ENCODE measurements around the gene SMIM35. TPM values are rescaled to one million over a fixed set of nuclear protein-coding genes. Genes with fewer than 3 reads are reported as not detected.

SMIM35 gene
- total RNA-seq, 2 experiments from 2014 or later, result not detected

- peak; percentile 73 for DNase-seq
- H3K4me1 Mint-ChIP-seq, result peaks cover 87% of the 10 kb centered on the region
- H3K4me3 Mint-ChIP-seq, result peak overlapping the region; percentile 62
- peaks cover 42% of the 10 kb centered on the region for H3K36me3 Mint-ChIP-seq
- peaks cover 11% of the 10 kb centered on the region for H3K9me3 Mint-ChIP-seq
- peak overlapping the region; percentile 97 for H3K27ac Mint-ChIP-seq
- H3K27me3 Mint-ChIP-seq, result no peaks in the 10 kb centered on the region
Observed at GRCh38 chr11:118002541-118003423, 84.0 kb downstream of the SMIM35 start.

DNA sequence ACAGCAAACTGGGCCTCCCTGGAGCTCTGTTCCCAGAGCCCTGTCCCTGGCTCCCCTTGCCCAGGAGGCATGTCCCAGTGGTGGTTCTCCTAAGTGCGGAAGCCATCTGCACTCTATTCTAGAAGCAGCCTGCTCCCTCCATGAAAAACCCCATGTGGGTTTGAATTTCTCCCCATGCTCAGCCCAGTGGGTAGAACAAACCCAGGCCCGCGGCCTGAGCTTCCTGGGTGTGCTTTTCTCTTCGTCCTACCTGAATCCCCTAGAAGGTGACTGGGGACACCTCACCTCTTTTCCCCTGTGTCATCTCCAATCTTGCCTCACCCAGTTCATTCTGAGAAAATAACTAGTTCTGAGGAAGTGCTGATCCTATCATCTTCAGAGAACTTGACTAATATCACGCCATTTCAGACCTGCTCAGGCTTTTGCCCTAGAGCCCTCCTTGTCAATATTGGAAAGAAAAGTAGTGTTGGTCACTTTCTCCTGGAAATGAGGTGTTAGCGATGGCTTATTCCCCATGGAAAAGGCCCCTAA is 84.7 kb downstream of the SMIM35 start:
- Mint-ChIP-seq H3K36me3 (peaks cover 49% of the 10 kb centered on the region), H3K9me3 (peaks cover 11% of the 10 kb centered on the region), H3K27me3 (no peaks in the 10 kb centered on the region), H3K27ac (peak overlapping the region; percentile 97), H3K4me1 (peaks cover 87% of the 10 kb centered on the region), H3K4me3 (peak overlapping the region; percentile 60)
- DNase-seq, result peak; percentile 68

DNA sequence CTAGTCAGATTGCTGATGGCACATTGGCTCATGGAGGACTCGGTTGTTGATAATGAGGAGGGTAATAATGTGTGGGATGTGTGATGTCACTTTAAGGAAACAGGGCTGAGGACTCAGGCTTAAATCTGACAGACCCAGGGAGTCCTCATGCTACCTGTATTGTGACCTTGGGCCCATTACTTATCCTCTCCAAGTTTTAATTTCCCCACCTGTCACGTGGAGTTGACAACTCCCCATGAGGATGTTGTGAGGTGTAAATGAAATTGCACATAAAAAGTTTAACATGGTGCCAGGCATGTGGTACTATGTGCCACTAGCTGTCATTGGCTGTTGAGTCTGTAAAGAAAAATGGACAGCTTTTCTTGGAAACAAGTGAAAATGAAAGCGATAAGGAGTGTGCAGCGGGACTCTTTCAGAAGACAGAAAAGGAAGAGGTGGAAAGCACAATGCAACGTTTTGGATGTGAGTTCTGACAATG is 85.2 kb downstream of the SMIM35 start:
- Mint-ChIP-seq H3K9me3 (peaks cover 11% of the 10 kb centered on the region), H3K36me3 (peaks cover 53% of the 10 kb centered on the region), H3K4me1 (peaks cover 85% of the 10 kb centered on the region), H3K4me3 (peak overlapping the region; percentile 60), H3K27me3 (no peaks in the 10 kb centered on the region), H3K27ac (peak overlapping the region; percentile 97)
- no peak for DNase-seq

- H3K4me3 Mint-ChIP-seq, result no peak overlapping the region
Observed at GRCh38 chr11:118000850-118001228, 85.9 kb downstream of the SMIM35 start.

GRCh38 chr11:118000067-118000849 is 86.5 kb downstream of the SMIM35 start:
- Mint-ChIP-seq H3K27ac (peak overlapping the region; percentile 97), H3K4me3 (no peak overlapping the region)

More at GRCh38 chr11:118000850-118001228, 85.9 kb downstream of the SMIM35 start:
- H3K27ac Mint-ChIP-seq, result peak overlapping the region; percentile 97
- peaks cover 81% of the 10 kb centered on the region for H3K4me1 Mint-ChIP-seq
- no peaks in the 10 kb centered on the region for H3K27me3 Mint-ChIP-seq
- no peak for DNase-seq
- H3K9me3 Mint-ChIP-seq, result peaks cover 11% of the 10 kb centered on the region
- H3K36me3 Mint-ChIP-seq, result peaks cover 56% of the 10 kb centered on the region

GRCh38 chr11:117999354-117999993 is 87.3 kb downstream of the SMIM35 start:
- Mint-ChIP-seq H3K36me3 (peaks cover 69% of the 10 kb centered on the region), H3K4me3 (no peak overlapping the region), H3K27me3 (no peaks in the 10 kb centered on the region), H3K4me1 (peaks cover 75% of the 10 kb centered on the region), H3K27ac (peak overlapping the region; percentile 44), H3K9me3 (peaks cover 11% of the 10 kb centered on the region)
- DNase-seq, result no peak

More at GRCh38 chr11:118000067-118000849, 86.5 kb downstream of the SMIM35 start:
- peaks cover 11% of the 10 kb centered on the region for H3K9me3 Mint-ChIP-seq
- no peaks in the 10 kb centered on the region for H3K27me3 Mint-ChIP-seq
- DNase-seq, result no peak
- H3K4me1 Mint-ChIP-seq, result peaks cover 76% of the 10 kb centered on the region
- peaks cover 61% of the 10 kb centered on the region for H3K36me3 Mint-ChIP-seq

DNA sequence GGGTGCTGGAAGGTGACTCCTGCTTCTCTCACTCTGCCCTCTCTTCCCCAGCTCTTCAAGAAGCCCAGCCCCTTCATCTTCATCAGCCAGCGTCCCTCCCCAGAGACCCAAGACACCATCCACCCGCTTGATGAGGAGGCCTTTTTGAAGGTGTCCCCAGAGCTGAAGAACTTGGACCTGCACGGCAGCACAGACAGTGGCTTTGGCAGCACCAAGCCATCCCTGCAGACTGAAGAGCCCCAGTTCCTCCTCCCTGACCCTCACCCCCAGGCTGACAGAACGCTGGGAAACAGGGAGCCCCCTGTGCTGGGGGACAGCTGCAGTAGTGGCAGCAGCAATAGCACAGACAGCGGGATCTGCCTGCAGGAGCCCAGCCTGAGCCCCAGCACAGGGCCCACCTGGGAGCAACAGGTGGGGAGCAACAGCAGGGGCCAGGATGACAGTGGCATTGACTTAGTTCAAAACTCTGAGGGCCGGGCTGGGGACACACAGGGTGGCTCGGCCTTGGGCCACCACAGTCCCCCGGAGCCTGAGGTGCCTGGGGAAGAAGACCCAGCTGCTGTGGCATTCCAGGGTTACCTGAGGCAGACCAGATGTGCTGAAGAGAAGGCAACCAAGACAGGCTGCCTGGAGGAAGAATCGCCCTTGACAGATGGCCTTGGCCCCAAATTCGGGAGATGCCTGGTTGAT is 88.0 kb downstream of the SMIM35 start:
- Mint-ChIP-seq H3K27ac (peak overlapping the region; percentile 57), H3K4me1 (peaks cover 73% of the 10 kb centered on the region), H3K36me3 (peaks cover 67% of the 10 kb centered on the region), H3K4me3 (no peak overlapping the region), H3K27me3 (no peaks in the 10 kb centered on the region), H3K9me3 (peaks cover 6% of the 10 kb centered on the region)
- no peak for DNase-seq

- DNase-seq, result no peak
- Mint-ChIP-seq H3K27me3 (no peaks in the 10 kb centered on the region), H3K4me3 (no peak overlapping the region), H3K9me3 (no peaks in the 10 kb centered on the region), H3K27ac (peak overlapping the region; percentile 57), H3K4me1 (peaks cover 72% of the 10 kb centered on the region), H3K36me3 (peaks cover 69% of the 10 kb centered on the region)
Observed at GRCh38 chr11:117997823-117998579, 88.8 kb downstream of the SMIM35 start.

DNA sequence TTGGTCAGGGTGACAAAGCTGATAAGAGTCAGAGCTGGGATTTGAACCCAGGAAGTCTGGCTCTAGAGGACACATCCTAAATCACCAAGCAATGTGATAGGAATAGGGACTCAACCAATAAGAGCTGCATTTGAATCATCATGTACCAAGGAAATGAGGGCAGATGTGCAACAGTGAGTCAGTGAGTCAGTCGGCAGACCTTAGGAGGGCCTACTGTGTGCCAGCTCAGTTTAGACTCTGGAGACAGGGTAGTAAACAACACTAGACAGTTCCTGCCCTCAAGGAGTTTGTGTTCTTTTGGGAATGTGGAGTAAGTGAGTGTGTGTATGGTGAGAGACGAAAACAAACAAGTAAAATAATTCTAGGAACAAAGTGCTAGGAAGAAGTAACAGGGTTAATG is 89.4 kb downstream of the SMIM35 start:
- Mint-ChIP-seq H3K36me3 (peaks cover 75% of the 10 kb centered on the region), H3K4me1 (peaks cover 72% of the 10 kb centered on the region), H3K4me3 (no peak overlapping the region), H3K27me3 (no peaks in the 10 kb centered on the region), H3K9me3 (no peaks in the 10 kb centered on the region), H3K27ac (peak overlapping the region; percentile 57)
- no peak for DNase-seq

GRCh38 chr11:117996058-117996457 is 90.7 kb downstream of the SMIM35 start:
- H3K27me3 Mint-ChIP-seq, result no peaks in the 10 kb centered on the region
- peaks cover 68% of the 10 kb centered on the region for H3K4me1 Mint-ChIP-seq
- no peak overlapping the region for H3K27ac Mint-ChIP-seq
- H3K4me3 Mint-ChIP-seq, result no peak overlapping the region
- H3K36me3 Mint-ChIP-seq, result peaks cover 81% of the 10 kb centered on the region
- no peak for DNase-seq
- no peaks in the 10 kb centered on the region for H3K9me3 Mint-ChIP-seq

DNA sequence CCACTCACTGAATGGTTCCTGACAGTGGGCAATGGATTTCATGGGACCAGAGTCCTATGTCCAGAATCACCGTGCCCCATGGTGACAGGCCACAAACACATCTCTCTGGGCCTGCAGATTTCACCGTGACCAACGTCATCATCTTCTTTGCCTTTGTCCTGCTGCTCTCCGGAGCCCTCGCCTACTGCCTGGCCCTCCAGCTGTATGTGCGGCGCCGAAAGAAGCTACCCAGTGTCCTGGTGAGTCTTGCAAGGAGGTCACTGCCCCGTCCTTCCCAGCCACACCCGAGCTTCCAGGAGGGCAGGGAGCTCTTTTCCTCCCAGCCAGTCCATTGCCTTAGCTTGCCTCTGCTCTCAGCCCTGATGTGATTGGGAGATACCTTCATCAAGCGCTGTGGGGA is 91.3 kb downstream of the SMIM35 start:
- no peak overlapping the region for H3K4me3 Mint-ChIP-seq
- peaks cover 69% of the 10 kb centered on the region for H3K4me1 Mint-ChIP-seq
- H3K9me3 Mint-ChIP-seq, result no peaks in the 10 kb centered on the region
- no peaks in the 10 kb centered on the region for H3K27me3 Mint-ChIP-seq
- DNase-seq, result no peak
- peaks cover 83% of the 10 kb centered on the region for H3K36me3 Mint-ChIP-seq
- no peak overlapping the region for H3K27ac Mint-ChIP-seq

DNA sequence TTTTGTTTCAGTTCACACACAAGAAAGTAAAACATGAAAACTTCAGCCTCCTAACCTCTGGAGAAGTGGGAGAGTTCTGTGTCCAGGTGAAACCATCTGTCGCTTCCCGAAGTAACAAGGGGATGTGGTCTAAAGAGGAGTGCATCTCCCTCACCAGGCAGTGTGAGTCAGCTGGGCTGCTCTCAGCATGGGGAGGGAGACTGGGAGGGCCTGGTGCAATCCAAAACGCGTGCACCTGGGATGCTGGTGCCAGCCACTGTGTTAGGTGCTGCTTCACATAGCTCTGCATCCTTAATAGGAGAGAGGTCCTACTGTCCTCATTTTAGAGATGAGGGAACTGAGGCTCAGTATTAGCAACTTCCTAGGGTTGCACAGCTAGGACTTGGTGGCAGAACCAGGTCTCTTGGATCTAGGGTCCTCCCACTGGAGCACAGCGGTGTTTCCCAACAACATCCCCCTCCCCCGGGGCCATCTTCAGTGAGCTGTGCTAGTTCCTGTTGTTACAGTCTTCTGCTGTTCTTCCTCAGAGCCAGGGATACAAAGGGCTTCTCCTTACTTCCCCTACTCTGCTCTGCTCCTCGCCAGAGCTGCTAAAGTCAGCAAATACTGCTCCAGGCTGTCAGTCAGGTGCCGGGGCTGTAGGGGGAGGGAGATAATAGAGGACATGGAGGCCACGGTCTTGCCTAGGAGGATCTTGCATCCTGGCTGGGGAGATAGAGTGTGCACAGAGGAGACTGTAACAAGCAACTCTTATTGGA is 92.6 kb downstream of the SMIM35 start:
- Mint-ChIP-seq H3K4me1 (peaks cover 73% of the 10 kb centered on the region), H3K9me3 (no peaks in the 10 kb centered on the region), H3K27me3 (no peaks in the 10 kb centered on the region), H3K27ac (no peak overlapping the region), H3K36me3 (peaks cover 79% of the 10 kb centered on the region), H3K4me3 (no peak overlapping the region)
- DNase-seq, result no peak

DNA sequence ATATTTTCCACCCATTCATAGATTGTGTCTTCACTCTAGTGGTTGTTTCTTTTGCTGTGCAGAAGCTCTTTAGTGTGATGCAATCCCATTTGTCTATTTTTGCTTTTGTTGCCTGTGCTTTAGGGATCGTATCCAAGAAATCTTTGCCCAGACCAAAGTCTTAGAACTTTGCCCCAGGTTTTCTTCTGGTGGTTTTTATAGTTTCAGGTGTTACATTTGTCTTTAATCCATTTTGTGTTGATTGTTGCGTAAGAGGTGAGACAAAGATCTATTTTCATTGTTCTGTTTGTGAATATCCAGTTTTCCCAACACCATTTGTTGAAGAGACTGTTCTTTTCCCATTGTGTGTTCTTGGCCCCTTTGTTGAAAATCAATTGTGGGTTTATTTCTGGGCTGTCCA is 94.1 kb downstream of the SMIM35 start:
- Mint-ChIP-seq H3K9me3 (no peaks in the 10 kb centered on the region), H3K27ac (peak overlapping the region; percentile 10), H3K4me1 (peaks cover 74% of the 10 kb centered on the region), H3K27me3 (no peaks in the 10 kb centered on the region), H3K4me3 (no peak overlapping the region), H3K36me3 (peaks cover 81% of the 10 kb centered on the region)
- no peak for DNase-seq
